Sigmoid colon (tissue), 4 donors: ENCODE measurements around the gene TCIRG1.

Source experiments
- CTCF ChIP-seq, 4 experiments: fragments of 450-650 bp in 3 of 4; fragments of 200-600 bp in 1 of 4; IDR thresholded peaks; one replicate each; pipeline ENCODE4 v1.5.1; 2016 to 2019; ENCODE audit warnings: antibody characterized with exemption in 4 of 4, mild to moderate bottlenecking in 3 of 4, moderate library complexity in 2 of 4
- EP300 ChIP-seq, 4 donors: sonication (generic); formaldehyde crosslinking; IDR thresholded peaks; one replicate each; pipeline ENCODE4 v1.6.1; 2017; ENCODE audit warnings: antibody characterized with exemption in 4 of 4
- POLR2A ChIP-seq, 2 donors: fragments of 450-650 bp; IDR thresholded peaks; one replicate each; pipeline ENCODE4 v1.6.1; 2016; ENCODE audit warnings: antibody characterized with exemption in 2 of 2, mild to moderate bottlenecking in 2 of 2, moderate library complexity in 2 of 2
- POLR2AphosphoS5 ChIP-seq, 4 donors: sonication (generic); formaldehyde crosslinking; IDR thresholded peaks; one replicate each; pipeline ENCODE4 v1.6.1; 2017; ENCODE audit warnings: antibody characterized with exemption in 4 of 4

- TF ChIP-seq POLR2A (IDR thresholded peaks at IDR 0.05) (no peak), CTCF (IDR thresholded peaks at IDR 0.05) (no peak), EP300 (IDR thresholded peaks at IDR 0.05) (no peak), POLR2AphosphoS5 (IDR thresholded peaks at IDR 0.05) (no peak)
Observed at GRCh38 chr11:68022531-68022930, 16.3 kb upstream of the TCIRG1 start.
